T-cell (primary cell): ENCODE data around the gene TMEM116. TPM values are rescaled to one million over a fixed set of nuclear protein-coding genes. Genes with fewer than 3 reads are reported as not detected.
A peak's percentile ranks its signal among the peaks of the same experiment; 100 is the strongest.

Experiments
- ATAC-seq, 4 experiments: fragments of 200-7000 bp in 3 of 4; fragments of 150-1000 bp in 1 of 4; cut with Tn5 transposase; replicated peaks in 1 of 4; 1 replicate in 3 of 4; 2 replicates in 1 of 4; pipeline ENCODE4 v1.10.0; 2021; ENCODE audit warnings: moderate library complexity in 3 of 4, mild to moderate bottlenecking in 2 of 4, moderate number of reproducible peaks in 1 of 4
- CTCF ChIA-PET, 2 donors: fragments of 300-600 bp; sonication (Branson Sonifier 250); formaldehyde crosslinking; loops; one replicate each; lab custom pipeline; 2022; ENCODE audit warnings: antibody characterized with exemption in 2 of 2; lab: Charles Lee
- POLR2A ChIA-PET, 2 donors: fragments of 300-600 bp; sonication (Branson Sonifier 250); formaldehyde crosslinking; loops; one replicate each; lab custom pipeline; 2022; ENCODE audit warnings: antibody characterized with exemption in 2 of 2; lab: Charles Lee
- DNase-seq, 35 experiments: peaks; one replicate each; pipeline versions ENCODE4 v3.0.0 to v3.0.0-alpha.2; 2013 to 2023
- H3K27ac ChIP-seq: one replicate; pipeline ENCODE4 v1.5.1; 2013; ENCODE audit warnings: low read length
- H3K27me3 ChIP-seq, 2 experiments: replicated peaks in 1 of 2; 1 replicate in 1 of 2; 2 replicates in 1 of 2; pipeline versions ENCODE4 v1.6.1 to v1.7.0; 2013; ENCODE audit warnings: low read length in 1 of 2, mixed read lengths in 1 of 2; ENCODE audit not compliant: control insufficient read depth in 2 of 2, insufficient read depth in 2 of 2; ENCODE audit errors: extremely low read depth in 1 of 2
- H3K36me3 ChIP-seq, 2 donors: 1 replicate in 1 of 2; 2 replicates in 1 of 2; pipeline versions ENCODE4 v1.6.1 to v1.7.0; 2013; ENCODE audit warnings: low read length in 1 of 2; ENCODE audit not compliant: control insufficient read depth in 2 of 2, insufficient read depth in 1 of 2; ENCODE audit errors: extremely low read depth in 1 of 2
- H3K4me1 ChIP-seq, 2 experiments: 1 replicate in 1 of 2; 2 replicates in 1 of 2; pipeline versions ENCODE4 v1.6.1 to v1.7.0; 2013; ENCODE audit warnings: low read length in 2 of 2, mixed read lengths in 1 of 2; ENCODE audit not compliant: insufficient read depth in 2 of 2, control insufficient read depth in 1 of 2; ENCODE audit errors: extremely low read depth in 1 of 2
- H3K4me3 ChIP-seq, 2 donors: 1 replicate in 1 of 2; 2 replicates in 1 of 2; pipeline versions ENCODE4 v1.5.1 to v1.7.0; 2013; ENCODE audit warnings: mild to moderate bottlenecking in 2 of 2, low read length in 1 of 2, moderate library complexity in 1 of 2; ENCODE audit not compliant: control insufficient read depth in 1 of 2; ENCODE audit errors: extremely low read depth in 1 of 2
- H3K9me3 ChIP-seq: 2 replicates; pipeline ENCODE4 v1.7.0; 2013
- H3K27ac Mint-ChIP-seq, 2 donors: one replicate each; pipeline ENCODE4 v1.8.0; 2020 to 2021; ENCODE audit warnings: mild to moderate bottlenecking in 2 of 2, mixed read lengths in 2 of 2
- H3K27me3 Mint-ChIP-seq, 2 donors: one replicate each; pipeline ENCODE4 v1.8.0; 2021 to 2022; ENCODE audit warnings: mixed read lengths in 2 of 2
- H3K36me3 Mint-ChIP-seq: one replicate; pipeline ENCODE4 v1.8.0; 2021; ENCODE audit warnings: mixed read lengths
- H3K4me1 Mint-ChIP-seq, 3 donors: one replicate each; pipeline ENCODE4 v1.8.0; 2020 to 2022; ENCODE audit warnings: mixed read lengths in 3 of 3, mild to moderate bottlenecking in 1 of 3
- H3K4me3 Mint-ChIP-seq, 3 donors: one replicate each; pipeline ENCODE4 v1.8.0; 2020 to 2022; ENCODE audit warnings: mild to moderate bottlenecking in 3 of 3, mixed read lengths in 3 of 3, moderate library complexity in 3 of 3
- H3K9me3 Mint-ChIP-seq, 3 donors: one replicate each; pipeline ENCODE4 v1.8.0; 2020 to 2022; ENCODE audit warnings: mixed read lengths in 3 of 3
- WGBS: methylation state at CpG from one replicate; pipeline ENCODE4 v1.1.5; 2013; ENCODE audit warnings: missing lambda C conversion rate; ENCODE audit not compliant: insufficient coverage; 5-methylcytosine and 5-hydroxymethylcytosine counted together
- total RNA-seq, 35 experiments: library from RNA in 6 of 35; stranded (reverse) in 6 of 35; fragments of 120-200 nt in 1 of 35; gene quantifications; one replicate each; pipeline versions ENCODE4 v1.2.1 to v1.2.4 and lab custom pipeline; 2013 to 2026

Gene TMEM116
- total RNA-seq, 5 donors from 2014 or later (not counting 1 experiment from before 2014, with no cell fraction given) = 16.0 to 27.2 (median 25.8) TPM

GRCh38 chr12:111993292-111994150, 19.4 kb downstream of the TMEM116 start:
- Mint-ChIP-seq H3K9me3 (no peaks in the 10 kb centered on the region), H3K4me1 (peaks cover 75 to 86% (median 83%) of the 10 kb centered on the region in 3 donors), H3K27ac (peak overlapping the region; percentile 97 to 98), H3K4me3 (peak overlapping the region; percentile 82 to 88 (median 83)), H3K36me3 (peaks cover 12% of the 10 kb centered on the region), H3K27me3 (no peaks in the 10 kb centered on the region)
- Histone ChIP-seq H3K27ac (peak overlapping the region; percentile 61), H3K36me3 (peaks cover 0 to 3% of the 10 kb centered on the region in 2 donors), H3K9me3 (no peaks in the 10 kb centered on the region), H3K27me3 (no peaks in the 10 kb centered on the region), H3K4me3 (peak overlapping the region; percentile 52 to 62), H3K4me1 (peaks cover 39 to 57% of the 10 kb centered on the region in 2 experiments)
- POLR2A ChIA-PET = interaction anchor here (0.5 to 2.2 kb wide), 5 partner anchors 11 to 49 kb away, joined by 3 to 13 read pairs (median 3); partner anchors contain the start of genes TMEM116 (in 2 of the 2) and ERP29 (in 1 of the 2)
- DNase-seq = peak in 22 of 35 experiments; percentile 13 to 67 (median 28)
- 14% methylated on average over 1 of the region's 2 CpGs for WGBS
- peak; percentile 84 to 88 (median 86) for ATAC-seq
- CTCF ChIA-PET = interaction anchor here (0.5 to 3.0 kb wide), 5 partner anchors 11 to 48 kb away, joined by 3 to 22 read pairs (median 4); partner anchors contain the start of genes TMEM116 (in 2 of the 2) and ERP29 (in 1 of the 2)

GRCh38 chr12:111992464-111992863, 20.5 kb downstream of the TMEM116 start:
- H3K4me1 Mint-ChIP-seq = peaks cover 73 to 78% (median 76%) of the 10 kb centered on the region in 3 donors
- CTCF ChIA-PET = no interaction called here
- H3K9me3 Mint-ChIP-seq = no peaks in the 10 kb centered on the region
- WGBS = no CpG with 5 or more reads among the region's 6 CpGs
- H3K36me3 Mint-ChIP-seq = peaks cover 18% of the 10 kb centered on the region
- ATAC-seq = no peak
- POLR2A ChIA-PET = no interaction called here
- no peaks in the 10 kb centered on the region for H3K27me3 ChIP-seq
- H3K9me3 ChIP-seq = no peaks in the 10 kb centered on the region
- peak overlapping the region; percentile 61 for H3K27ac ChIP-seq
- peak overlapping the region in 2 of 3 donors; percentile 44 to 82 for H3K4me3 Mint-ChIP-seq
- no peaks in the 10 kb centered on the region for H3K27me3 Mint-ChIP-seq
- H3K36me3 ChIP-seq = peaks cover 0 to 6% of the 10 kb centered on the region in 2 donors
- peak overlapping the region; percentile 97 to 98 for H3K27ac Mint-ChIP-seq
- DNase-seq = no peak
- peaks cover 39 to 50% of the 10 kb centered on the region in 2 experiments for H3K4me1 ChIP-seq
- H3K4me3 ChIP-seq = no peak overlapping the region

- CTCF ChIA-PET = interaction anchor here in 1 of 2 donors (0.6 to 1.3 kb wide), 6 partner anchors 10 to 85 kb away, joined by 3 to 4 read pairs (median 3); partner anchors contain the start of genes ERP29 and TMEM116
- ATAC-seq (no peak), DNase-seq (no peak)
- peak overlapping the region; percentile 97 to 98 for H3K27ac Mint-ChIP-seq
- WGBS = no CpG with 5 or more reads among the region's 4 CpGs
- peaks cover 68 to 76% (median 71%) of the 10 kb centered on the region in 3 donors for H3K4me1 Mint-ChIP-seq
- H3K4me3 ChIP-seq = no peak overlapping the region
- no peaks in the 10 kb centered on the region for H3K27me3 ChIP-seq
- peaks cover 19% of the 10 kb centered on the region for H3K36me3 Mint-ChIP-seq
- peak overlapping the region; percentile 61 for H3K27ac ChIP-seq
- peaks cover 35 to 45% of the 10 kb centered on the region in 2 experiments for H3K4me1 ChIP-seq
- H3K9me3 ChIP-seq = no peaks in the 10 kb centered on the region
- H3K36me3 ChIP-seq = peaks cover 0 to 6% of the 10 kb centered on the region in 2 donors
- H3K27me3 Mint-ChIP-seq = no peaks in the 10 kb centered on the region
- H3K9me3 Mint-ChIP-seq = no peaks in the 10 kb centered on the region
- H3K4me3 Mint-ChIP-seq = peak overlapping the region; percentile 4 to 82 (median 44)
- POLR2A ChIA-PET = interaction anchor here (0.6 to 0.7 kb wide), 2 partner anchors 20 to 70 kb away, joined by 3 to 7 read pairs; no protein-coding TSS in a partner anchor
Measured at GRCh38 chr12:111991946-111992345, 21.0 kb downstream of the TMEM116 start.

- no peaks in the 10 kb centered on the region for H3K9me3 Mint-ChIP-seq
- H3K27ac Mint-ChIP-seq = peak overlapping the region; percentile 97 to 98
- Histone ChIP-seq H3K4me3 (no peak overlapping the region), H3K4me1 (peaks cover 32 to 44% of the 10 kb centered on the region in 2 experiments), H3K9me3 (no peaks in the 10 kb centered on the region), H3K27ac (peak overlapping the region; percentile 61), H3K27me3 (no peaks in the 10 kb centered on the region), H3K36me3 (peaks cover 0 to 6% of the 10 kb centered on the region in 2 donors)
- H3K4me3 Mint-ChIP-seq = peak overlapping the region; percentile 4 to 82 (median 22)
- no peak for ATAC-seq
- peaks cover 20% of the 10 kb centered on the region for H3K36me3 Mint-ChIP-seq
- no peaks in the 10 kb centered on the region for H3K27me3 Mint-ChIP-seq
- POLR2A ChIA-PET = interaction anchor here (0.6 to 0.7 kb wide), 4 partner anchors 20 to 70 kb away, joined by 3 to 8 read pairs (median 6); no protein-coding TSS in a partner anchor
- WGBS = no CpG with 5 or more reads among the region's 2 CpGs
- no peak for DNase-seq
- CTCF ChIA-PET = interaction anchor here (0.6 to 1.3 kb wide), 7 partner anchors 9 to 86 kb away, joined by 3 to 4 read pairs (median 3); partner anchors contain the start of genes ERP29 (in 1 of the 2) and TMEM116 (in 1 of the 2)
- peaks cover 64 to 73% (median 67%) of the 10 kb centered on the region in 3 donors for H3K4me1 Mint-ChIP-seq
Measured at GRCh38 chr12:111991535-111991934, 21.4 kb downstream of the TMEM116 start.

- WGBS = no CpG with 5 or more reads among the region's 2 CpGs
- DNase-seq (no peak), ATAC-seq (no peak)
- Mint-ChIP-seq H3K36me3 (peaks cover 36% of the 10 kb centered on the region), H3K4me1 (peaks cover 10 to 47% (median 26%) of the 10 kb centered on the region in 3 donors), H3K4me3 (no peak overlapping the region), H3K27me3 (no peaks in the 10 kb centered on the region), H3K27ac (peak overlapping the region; percentile 49 to 55), H3K9me3 (no peaks in the 10 kb centered on the region)
- Histone ChIP-seq H3K36me3 (peaks cover 0 to 6% of the 10 kb centered on the region in 2 donors), H3K4me1 (peaks cover 0 to 2% of the 10 kb centered on the region in 2 experiments), H3K4me3 (no peak overlapping the region), H3K27ac (no peak overlapping the region), H3K27me3 (no peaks in the 10 kb centered on the region), H3K9me3 (no peaks in the 10 kb centered on the region)
- ChIA-PET POLR2A (no interaction called here), CTCF (no interaction called here)
Measured at GRCh38 chr12:111984820-111985219, 28.1 kb downstream of the TMEM116 start.

- DNase-seq (no peak), ATAC-seq (no peak)
- Mint-ChIP-seq H3K27me3 (no peaks in the 10 kb centered on the region), H3K36me3 (peaks cover 32% of the 10 kb centered on the region), H3K4me1 (peaks cover 21 to 48% (median 26%) of the 10 kb centered on the region in 3 donors), H3K4me3 (no peak overlapping the region), H3K27ac (no peak overlapping the region), H3K9me3 (no peaks in the 10 kb centered on the region)
- Histone ChIP-seq H3K9me3 (no peaks in the 10 kb centered on the region), H3K4me3 (no peak overlapping the region), H3K36me3 (no peaks in the 10 kb centered on the region), H3K4me1 (peaks cover 0 to 2% of the 10 kb centered on the region in 2 experiments), H3K27ac (no peak overlapping the region), H3K27me3 (no peaks in the 10 kb centered on the region)
- ChIA-PET CTCF (no interaction called here), POLR2A (no interaction called here)
- no CpG with 5 or more reads among the region's 2 CpGs for WGBS
Measured at GRCh38 chr12:111981987-111982386, 31.0 kb downstream of the TMEM116 start.
